Breast epithelium (tissue), 4 donors: ENCODE results near the gene TAB3. TPM values are rescaled to one million over a fixed set of nuclear protein-coding genes. Genes with fewer than 3 reads are reported as not detected.

Source experiments
- DNase-seq, 2 donors: peaks; one replicate each; pipeline ENCODE4 v3.0.0-alpha.2; 2019; ENCODE audit warnings: low spot score in 2 of 2
- H3K27ac ChIP-seq, 2 donors: fragments of 200-600 bp; sonication (generic) in 1 of 2; one replicate each; pipeline ENCODE4 v1.5.1; 2016 to 2019; ENCODE audit warnings: mild to moderate bottlenecking in 1 of 2
- H3K27me3 ChIP-seq, 2 donors: fragments of 200-600 bp; sonication (generic) in 1 of 2; one replicate each; pipeline versions ENCODE4 v1.5.1 to v1.6.0; 2017 to 2019; ENCODE audit warnings: control low read depth in 1 of 2, mild to moderate bottlenecking in 1 of 2
- H3K36me3 ChIP-seq: fragments of 200-600 bp; one replicate; pipeline ENCODE4 v1.5.1; 2019
- H3K4me1 ChIP-seq, 2 donors: fragments of 200-600 bp; sonication (generic); one replicate each; pipeline ENCODE4 v1.5.1; 2016 to 2019; ENCODE audit warnings: control low read depth in 1 of 2
- H3K4me3 ChIP-seq, 3 donors: fragments of 200-600 bp; sonication (generic); 1 replicate in 2 of 3; 2 replicates in 1 of 3; pipeline ENCODE4 v1.5.1; 2016 to 2019; ENCODE audit warnings: mild to moderate bottlenecking in 3 of 3, moderate library complexity in 2 of 3
- H3K9me3 ChIP-seq, 2 donors: fragments of 200-600 bp; sonication (generic) in 1 of 2; one replicate each; pipeline ENCODE4 v1.5.1; 2016 to 2019; ENCODE audit warnings: control low read depth in 1 of 2
- POLR2A ChIP-seq: fragments of 450-650 bp; IDR thresholded peaks from one replicate; pipeline ENCODE4 v1.6.1; 2016; ENCODE audit warnings: antibody characterized with exemption, mild to moderate bottlenecking, moderate library complexity
- POLR2AphosphoS5 ChIP-seq, 3 donors: sonication (generic); formaldehyde crosslinking; IDR thresholded peaks; one replicate each; pipeline ENCODE4 v1.6.1; 2017; ENCODE audit warnings: antibody characterized with exemption in 3 of 3
- intact Hi-C: fragments of 100-400 bp; cut with DNase I; formaldehyde crosslinking; loops from one replicate; pipeline ENCODE4 v1.15.1; 2023; ENCODE audit warnings: low total_unique reads
- total RNA-seq, 3 donors: library from RNA; depleted of rRNA; stranded (reverse); fragments of >200 nt; gene quantifications; one replicate each; pipeline ENCODE4 v1.1.0, GENCODE V29; 2016
- TF ChIP-seq, protein P1 (sequence below), 3 donors: fragments of 450-650 bp; IDR thresholded peaks; one replicate each; pipeline ENCODE4 v1.5.1; 2016 to 2017; ENCODE audit warnings: antibody characterized with exemption in 3 of 3, mild to moderate bottlenecking in 3 of 3, moderate library complexity in 3 of 3

The TAB3 gene
- total RNA-seq, 3 donors from 2014 or later = 20.6 to 40.5 (median 27.2) TPM

DNA sequence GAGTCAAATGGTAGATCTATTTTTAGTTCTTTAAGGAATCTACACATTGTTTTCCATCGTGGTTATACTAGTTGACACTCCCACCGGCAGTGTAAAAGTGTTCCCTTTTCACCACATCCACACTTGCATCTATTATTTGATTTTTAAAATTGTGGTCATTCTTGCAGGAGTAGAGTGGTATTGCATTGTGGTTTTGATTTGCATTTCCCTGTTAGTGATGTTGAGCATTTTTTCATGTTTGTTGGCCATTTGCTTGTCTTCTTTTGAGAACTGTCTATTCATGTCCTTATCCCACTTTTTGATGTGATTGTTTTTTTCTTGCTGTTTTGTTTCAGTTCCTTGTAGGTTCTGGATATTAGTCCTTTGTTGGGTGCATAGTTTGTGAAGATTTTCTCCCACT lies 70.0 kb downstream of the TAB3 start:
- Histone ChIP-seq H3K4me1 (no peaks in the 10 kb centered on the region), H3K27me3 (peaks cover 0 to 11% of the 10 kb centered on the region in 2 donors), H3K4me3 (no peak overlapping the region), H3K36me3 (no peaks in the 10 kb centered on the region), H3K9me3 (no peaks in the 10 kb centered on the region), H3K27ac (no peak overlapping the region)
- DNase-seq = no peak
- TF ChIP-seq POLR2A (no peak), POLR2AphosphoS5 (IDR thresholded peaks at IDR 0.05) (no peak)
- TF ChIP-seq, protein P1, sequence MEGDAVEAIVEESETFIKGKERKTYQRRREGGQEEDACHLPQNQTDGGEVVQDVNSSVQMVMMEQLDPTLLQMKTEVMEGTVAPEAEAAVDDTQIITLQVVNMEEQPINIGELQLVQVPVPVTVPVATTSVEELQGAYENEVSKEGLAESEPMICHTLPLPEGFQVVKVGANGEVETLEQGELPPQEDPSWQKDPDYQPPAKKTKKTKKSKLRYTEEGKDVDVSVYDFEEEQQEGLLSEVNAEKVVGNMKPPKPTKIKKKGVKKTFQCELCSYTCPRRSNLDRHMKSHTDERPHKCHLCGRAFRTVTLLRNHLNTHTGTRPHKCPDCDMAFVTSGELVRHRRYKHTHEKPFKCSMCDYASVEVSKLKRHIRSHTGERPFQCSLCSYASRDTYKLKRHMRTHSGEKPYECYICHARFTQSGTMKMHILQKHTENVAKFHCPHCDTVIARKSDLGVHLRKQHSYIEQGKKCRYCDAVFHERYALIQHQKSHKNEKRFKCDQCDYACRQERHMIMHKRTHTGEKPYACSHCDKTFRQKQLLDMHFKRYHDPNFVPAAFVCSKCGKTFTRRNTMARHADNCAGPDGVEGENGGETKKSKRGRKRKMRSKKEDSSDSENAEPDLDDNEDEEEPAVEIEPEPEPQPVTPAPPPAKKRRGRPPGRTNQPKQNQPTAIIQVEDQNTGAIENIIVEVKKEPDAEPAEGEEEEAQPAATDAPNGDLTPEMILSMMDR (IDR thresholded peaks at IDR 0.05) = no peak
- intact Hi-C loops = no loop called here

DNA sequence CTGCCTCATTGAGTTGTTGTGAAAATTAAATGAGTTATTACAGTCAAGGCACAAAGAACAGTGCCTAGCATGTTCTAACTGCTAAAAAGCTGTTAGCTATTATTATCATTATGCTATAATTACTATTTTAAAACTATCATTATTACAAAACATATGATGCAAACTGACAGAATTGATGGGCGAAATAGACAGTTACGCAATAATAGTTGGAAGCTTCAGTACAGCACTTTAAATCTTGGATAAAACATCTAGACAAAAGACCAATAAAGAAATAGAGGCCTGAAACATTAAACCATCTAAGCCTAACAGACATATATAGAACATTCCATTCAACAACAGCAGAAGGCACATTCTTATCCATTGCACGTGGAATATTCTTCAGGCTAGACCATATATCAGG lies 73.0 kb downstream of the TAB3 start:
- Histone ChIP-seq H3K9me3 (no peaks in the 10 kb centered on the region), H3K36me3 (no peaks in the 10 kb centered on the region), H3K27ac (no peak overlapping the region), H3K27me3 (peaks cover 0 to 11% of the 10 kb centered on the region in 2 donors), H3K4me3 (no peak overlapping the region), H3K4me1 (no peaks in the 10 kb centered on the region)
- TF ChIP-seq POLR2AphosphoS5 (IDR thresholded peaks at IDR 0.05) (no peak), POLR2A (no peak)
- TF ChIP-seq, protein P1 (IDR thresholded peaks at IDR 0.05) = no peak
- no peak for DNase-seq
- intact Hi-C loops = no loop called here

DNA sequence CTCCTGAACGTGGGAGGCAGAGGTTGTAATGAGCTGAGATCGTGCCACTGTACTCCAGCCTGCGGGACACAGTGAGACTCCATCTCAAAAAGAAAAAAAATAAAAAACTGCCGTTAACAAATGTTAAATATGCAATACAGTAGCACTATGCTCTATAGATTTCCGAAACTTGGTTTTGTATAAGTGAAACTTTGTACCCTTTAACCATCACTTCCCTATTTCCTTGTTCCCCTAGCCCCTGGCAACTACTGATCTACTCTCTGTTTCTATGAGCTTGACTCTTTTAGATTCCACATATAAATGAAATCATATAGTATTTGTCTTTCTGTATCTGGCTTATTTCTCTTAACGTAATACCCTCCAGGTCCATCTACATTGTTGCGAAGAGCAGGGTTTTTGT lies 74.1 kb downstream of the TAB3 start:
- intact Hi-C loops = no loop called here
- Histone ChIP-seq H3K27ac (no peak overlapping the region), H3K36me3 (no peaks in the 10 kb centered on the region), H3K4me1 (no peaks in the 10 kb centered on the region), H3K9me3 (no peaks in the 10 kb centered on the region), H3K4me3 (no peak overlapping the region), H3K27me3 (peaks cover 0 to 6% of the 10 kb centered on the region in 2 donors)
- DNase-seq = no peak
- TF ChIP-seq, protein P1 (IDR thresholded peaks at IDR 0.05) = no peak
- TF ChIP-seq POLR2AphosphoS5 (IDR thresholded peaks at IDR 0.05) = no peak
- TF ChIP-seq POLR2A = no peak

DNA sequence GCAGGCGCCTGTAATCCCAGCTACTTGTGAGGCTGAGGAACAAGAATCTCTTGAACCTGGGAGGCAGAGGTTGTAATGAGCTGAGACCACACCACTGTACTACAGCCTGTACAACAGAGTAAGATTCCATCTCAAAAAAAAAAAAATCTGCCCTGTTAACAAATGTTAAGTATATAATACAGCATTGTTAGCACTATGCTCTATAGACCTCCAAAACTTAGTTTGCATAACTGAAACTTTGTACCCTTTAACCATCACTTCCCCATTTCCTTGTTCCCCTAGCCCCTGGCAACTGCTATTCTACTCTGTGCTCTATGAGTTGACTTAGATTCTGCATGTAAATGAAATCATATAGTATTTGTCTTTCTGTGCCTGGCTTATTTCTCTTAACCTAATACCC lies 76.7 kb downstream of the TAB3 start:
- Histone ChIP-seq H3K4me3 (no peak overlapping the region), H3K36me3 (no peaks in the 10 kb centered on the region), H3K27me3 (peaks cover 0 to 11% of the 10 kb centered on the region in 2 donors), H3K9me3 (no peaks in the 10 kb centered on the region), H3K4me1 (no peaks in the 10 kb centered on the region), H3K27ac (no peak overlapping the region)
- no peak for DNase-seq
- intact Hi-C loops = no loop called here
- TF ChIP-seq POLR2A (no peak), POLR2AphosphoS5 (IDR thresholded peaks at IDR 0.05) (no peak)
- TF ChIP-seq, protein P1 (IDR thresholded peaks at IDR 0.05) = no peak

DNA sequence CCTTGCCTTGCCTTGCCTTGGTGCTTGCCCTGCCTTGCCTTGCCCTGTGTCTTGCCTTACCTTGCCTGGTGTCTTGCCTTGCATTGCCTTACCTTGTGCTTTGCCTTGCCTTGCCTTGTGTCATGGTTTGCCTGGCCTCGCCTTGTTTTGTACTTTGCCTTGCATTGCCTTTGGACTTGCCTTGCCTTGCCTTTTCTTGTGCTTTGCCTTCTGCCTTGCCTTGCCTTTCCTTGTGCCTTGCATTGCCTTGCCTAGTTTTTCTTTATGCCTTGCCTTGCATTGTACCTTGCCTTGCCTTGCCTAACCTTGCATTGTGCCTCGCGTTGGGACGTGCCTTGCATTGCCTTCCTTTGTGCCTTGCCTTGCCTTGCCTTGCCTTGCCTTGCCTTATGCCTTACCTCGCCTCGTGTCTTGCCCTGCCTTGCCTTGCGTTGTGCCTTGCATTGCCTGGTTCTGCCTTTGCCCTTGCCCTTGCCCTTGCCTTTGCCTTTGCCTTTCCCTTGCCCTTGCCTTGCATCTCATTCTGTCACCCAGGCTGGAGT lies 82.8 kb downstream of the TAB3 start:
- Histone ChIP-seq H3K27me3 (peaks cover 0 to 19% of the 10 kb centered on the region in 2 donors), H3K27ac (no peak overlapping the region), H3K4me3 (no peak overlapping the region), H3K4me1 (no peaks in the 10 kb centered on the region), H3K9me3 (peaks cover 0 to 7% of the 10 kb centered on the region in 2 donors), H3K36me3 (no peaks in the 10 kb centered on the region)
- no peak for DNase-seq
- no peak for TF ChIP-seq POLR2A
- no peak for TF ChIP-seq POLR2AphosphoS5 (IDR thresholded peaks at IDR 0.05)
- TF ChIP-seq, protein P1 (IDR thresholded peaks at IDR 0.05) = no peak
- intact Hi-C loops = no loop called here
